Pancreas (tissue), 10 donors: ENCODE results near the gene NMRAL1. TPM values are rescaled to one million over a fixed set of nuclear protein-coding genes. Genes with fewer than 3 reads are reported as not detected.

Experiments used
- ATAC-seq, 4 donors: fragments of 200-7000 bp; cut with Tn5 transposase; one replicate each; pipeline versions ENCODE4 v1.8.0 to v1.9.1; 2020; ENCODE audit warnings: mild to moderate bottlenecking in 4 of 4, moderate library complexity in 4 of 4
- DNase-seq, 6 donors: peaks; one replicate each; pipeline ENCODE4 v3.0.0-alpha.2; 2020
- FAIRE-seq: peaks from 2 replicates; lab custom pipeline; 2012; peaks lifted over from hg19 to GRCh38; lab: Jason Lieb, UNC
- H3K27ac ChIP-seq, 4 donors: fragments of 200-600 bp; sonication (generic); 1 replicate in 3 of 4; 2 replicates in 1 of 4; pipeline versions ENCODE4 v1.5.0 to v1.8.0; 2020
- H3K27me3 ChIP-seq, 4 donors: fragments of 200-600 bp; one replicate each; pipeline ENCODE4 v1.8.0; 2021
- H3K36me3 ChIP-seq, 3 donors: fragments of 200-600 bp; sonication (generic) in 1 of 3; one replicate each; pipeline versions ENCODE4 v1.5.0 to v1.8.0; 2020 to 2021
- H3K4me1 ChIP-seq, 3 donors: fragments of 200-600 bp; one replicate each; pipeline ENCODE4 v1.8.0; 2021
- H3K4me3 ChIP-seq, 4 donors: fragments of 200-600 bp; sonication (generic) in 2 of 4; one replicate each; pipeline versions ENCODE4 v1.5.0 to v1.8.0; 2020 to 2021
- H3K9me3 ChIP-seq, 4 donors: fragments of 200-600 bp; one replicate each; pipeline ENCODE4 v1.8.0; 2021
- WGBS, 2 donors: extraction: QIAGEN DNeasy Blood & Tissue Kit; methylation state at CpG; one replicate each; pipeline ENCODE4 v1.1.7; 2013; 5-methylcytosine and 5-hydroxymethylcytosine counted together
- intact Hi-C, 3 donors: fragments of 100-400 bp; cut with DNase I; formaldehyde crosslinking; loops; one replicate each; pipeline versions ENCODE4 v1.11.1 to v1.14.2; 2022
- polyA plus RNA-seq, 2 donors: library from polyadenylated mRNA; stranded (reverse); fragments of 200-250 nt; gene quantifications; one replicate each; pipeline ENCODE4 v1.2.3, GENCODE V29; 2013
- total RNA-seq, 6 donors: library from RNA; stranded (reverse); fragmentation: NEBNext Ultra II Directional in 4 of 6; extraction: Animal tissue kit (Norgen Biotek cat#: 25700) in 4 of 6; gene quantifications; one replicate each; pipeline versions ENCODE4 v1.2.1 to v1.2.4, GENCODE V29; 2021 to 2023
- TF ChIP-seq, protein P1 (sequence below), 4 donors: fragments of 200-600 bp; sonication (generic) in 3 of 4; IDR thresholded peaks; one replicate each; pipeline versions ENCODE4 v1.5.0 to v1.8.0; 2021; ENCODE audit warnings: antibody characterized with exemption in 4 of 4
- donor health status: healthy with polysubstance abuse.
- donor health status: DM: no; HTN: no; CAD: no; lungs with moderate emphysema.
- donor health status: DM: no; HTN: no; CAD: no.
- donor health status: control.
- donor health status: control.
- donor health status: Bipolar disorder and iron deficiency.
- donor health status: DM: yes; HTN: yes; CAD: no.
- donor health status: DM: no; HTN: no; CAD: no.
- donor health status: DM: no; HTN: no; CAD: no.
- donor health status: DM: yes; HTN: yes; CAD: no.

The NMRAL1 gene
- total and polyA plus RNA-seq, 8 donors, result 21.9 to 84.7 (median 25.1) TPM

GRCh38 chr16:4507588-4508345 is 33.3 kb upstream of the NMRAL1 start:
- ATAC-seq (no peak), DNase-seq (no peak), FAIRE-seq (no peak)
- H3K4me1 ChIP-seq, result peaks cover 0 to 3% (median 0%) of the 10 kb centered on the region in 3 donors
- H3K9me3 ChIP-seq, result no peaks in the 10 kb centered on the region
- TF ChIP-seq, protein P1, sequence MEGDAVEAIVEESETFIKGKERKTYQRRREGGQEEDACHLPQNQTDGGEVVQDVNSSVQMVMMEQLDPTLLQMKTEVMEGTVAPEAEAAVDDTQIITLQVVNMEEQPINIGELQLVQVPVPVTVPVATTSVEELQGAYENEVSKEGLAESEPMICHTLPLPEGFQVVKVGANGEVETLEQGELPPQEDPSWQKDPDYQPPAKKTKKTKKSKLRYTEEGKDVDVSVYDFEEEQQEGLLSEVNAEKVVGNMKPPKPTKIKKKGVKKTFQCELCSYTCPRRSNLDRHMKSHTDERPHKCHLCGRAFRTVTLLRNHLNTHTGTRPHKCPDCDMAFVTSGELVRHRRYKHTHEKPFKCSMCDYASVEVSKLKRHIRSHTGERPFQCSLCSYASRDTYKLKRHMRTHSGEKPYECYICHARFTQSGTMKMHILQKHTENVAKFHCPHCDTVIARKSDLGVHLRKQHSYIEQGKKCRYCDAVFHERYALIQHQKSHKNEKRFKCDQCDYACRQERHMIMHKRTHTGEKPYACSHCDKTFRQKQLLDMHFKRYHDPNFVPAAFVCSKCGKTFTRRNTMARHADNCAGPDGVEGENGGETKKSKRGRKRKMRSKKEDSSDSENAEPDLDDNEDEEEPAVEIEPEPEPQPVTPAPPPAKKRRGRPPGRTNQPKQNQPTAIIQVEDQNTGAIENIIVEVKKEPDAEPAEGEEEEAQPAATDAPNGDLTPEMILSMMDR (IDR thresholded peaks at IDR 0.05), result no peak
- no peaks in the 10 kb centered on the region for H3K27me3 ChIP-seq
- WGBS, 2 donors, result 90% methylated on average over 17 of the region's 17 CpGs
- H3K4me3 ChIP-seq, result no peak overlapping the region
- no peak overlapping the region for H3K27ac ChIP-seq
- H3K36me3 ChIP-seq, result peaks cover 3 to 39% (median 13%) of the 10 kb centered on the region in 3 donors
- intact Hi-C loops, result no loop called here

- DNase-seq, result peak in 3 of 6 donors; percentile 52 to 72 (median 56)
- FAIRE-seq, result no peak
Measured at GRCh38 chr16:4506450-4506849, 32.0 kb upstream of the NMRAL1 start.

GRCh38 chr16:4505356-4506147 is 31.1 kb upstream of the NMRAL1 start:
- TF ChIP-seq, protein P1 (IDR thresholded peaks at IDR 0.05), result no peak
- Histone ChIP-seq H3K9me3 (no peaks in the 10 kb centered on the region), H3K4me1 (peaks cover 10 to 18% (median 11%) of the 10 kb centered on the region in 3 donors), H3K27me3 (no peaks in the 10 kb centered on the region), H3K4me3 (no peak overlapping the region), H3K36me3 (peaks cover 0 to 26% (median 13%) of the 10 kb centered on the region in 3 donors), H3K27ac (no peak overlapping the region)
- ATAC-seq, result no peak
- FAIRE-seq, result no peak
- no peak for DNase-seq
- intact Hi-C loops, result no loop called here
- WGBS, 2 donors, result 81 to 89% methylated on average over 13 of the region's 13 CpGs

More at GRCh38 chr16:4506450-4506849, 32.0 kb upstream of the NMRAL1 start:
- WGBS, 2 donors, result 1 to 6% methylated on average over 3 of the region's 3 CpGs
- peak; percentile 75 to 87 (median 84) for ATAC-seq
- H3K27me3 ChIP-seq, result no peaks in the 10 kb centered on the region
- no peaks in the 10 kb centered on the region for H3K9me3 ChIP-seq
- H3K27ac ChIP-seq, result no peak overlapping the region
- no peak overlapping the region for H3K4me3 ChIP-seq
- TF ChIP-seq, protein P1 (IDR thresholded peaks at IDR 0.05), result peak; percentile 63 to 75 (median 74)
- peaks cover 0 to 29% (median 13%) of the 10 kb centered on the region in 3 donors for H3K36me3 ChIP-seq
- intact Hi-C loops, result no loop called here
- H3K4me1 ChIP-seq, result peaks cover 3 to 9% (median 4%) of the 10 kb centered on the region in 3 donors

- peak overlapping the region in 1 of 4 donors; percentile 6 for H3K4me3 ChIP-seq
- H3K27me3 ChIP-seq, result no peaks in the 10 kb centered on the region
- peak overlapping the region; percentile 36 to 89 (median 69) for H3K27ac ChIP-seq
- no peaks in the 10 kb centered on the region for H3K36me3 ChIP-seq
- WGBS, 2 donors, result 15 to 20% methylated on average over 5 of the region's 5 CpGs
- intact Hi-C loops, result no loop called here
- ATAC-seq (peak; percentile 66 to 77 (median 76)), DNase-seq (peak in 2 of 6 donors; percentile 47 to 78), FAIRE-seq (no peak)
- peaks cover 20 to 36% (median 24%) of the 10 kb centered on the region in 3 donors for H3K4me1 ChIP-seq
- TF ChIP-seq, protein P1 (IDR thresholded peaks at IDR 0.05), result no peak
- H3K9me3 ChIP-seq, result no peaks in the 10 kb centered on the region
Measured at GRCh38 chr16:4501071-4501478, 26.6 kb upstream of the NMRAL1 start.
